Ovary (tissue), 3 donors: ENCODE data around the gene SORCS2.

Experiments used
- CTCF ChIP-seq, 3 donors: fragments of 450-650 bp in 2 of 3; fragments of 200-600 bp in 1 of 3; IDR thresholded peaks; one replicate each; pipeline versions ENCODE4 v1.5.1 to v1.8.0; 2016 to 2022; ENCODE audit warnings: antibody characterized with exemption in 3 of 3, mild to moderate bottlenecking in 1 of 3
- POLR2A ChIP-seq: fragments of 450-650 bp; IDR thresholded peaks from one replicate; pipeline ENCODE4 v1.6.1; 2017; ENCODE audit warnings: antibody characterized with exemption, mild to moderate bottlenecking, moderate library complexity
- donor health status: DM: no; HTN: no; CAD: no.

DNA sequence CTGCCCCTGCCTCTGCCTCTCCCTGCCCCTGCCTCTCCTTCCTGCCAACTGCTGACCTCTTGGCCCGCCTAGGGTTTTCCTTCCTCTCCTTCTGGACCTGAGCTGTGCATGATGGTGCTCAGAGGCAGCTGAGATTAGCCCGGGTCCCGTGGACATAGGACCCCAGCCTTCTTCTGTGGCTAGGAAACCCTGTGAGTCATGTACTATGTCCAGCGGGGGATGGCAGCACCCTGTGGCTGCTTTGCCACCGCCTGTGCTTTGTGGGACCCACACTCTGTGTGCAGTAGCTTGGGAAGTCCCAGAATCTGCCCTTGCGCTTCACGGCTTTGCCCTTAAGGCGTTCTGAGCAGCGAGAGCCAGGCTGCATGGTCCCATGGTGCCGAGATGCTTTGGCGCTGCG, 347.9 kb downstream of the SORCS2 start:
- TF ChIP-seq CTCF (IDR thresholded peaks at IDR 0.05) (no peak), POLR2A (no peak)
